ENCODE measurements around the gene HNRNPC.
A peak's percentile ranks its signal among the peaks of the same experiment; 100 is the strongest.
"Not testable (repeated sequence)": the region's sequence is repeated elsewhere in the genome, so short reads cannot be mapped to it uniquely, and the experiment has no call there.

The HNRNPC gene

GRCh38 chr14:21269252-21270046, at the start of gene HNRNPC:
TSS of gene HNRNPC (minus strand) at chr14:21269442. CDS start at chr14:21234193, 35,249 bp downstream.
- H3K4me3 ChIP-seq (ENCODE audit: low read depth, low read length): peak within 1 kb of the TSS; percentile 99

- no peak overlapping the region for H3K4me3 ChIP-seq (ENCODE audit: low read depth, low read length)
Measured at GRCh38 chr14:21317398-21317797, 48.2 kb upstream of the HNRNPC start.

GRCh38 chr14:21313512-21313911, 44.3 kb upstream of the HNRNPC start:
- H3K4me3 ChIP-seq (ENCODE audit: low read depth, low read length): no peak overlapping the region

- no peak overlapping the region for H3K4me3 ChIP-seq (ENCODE audit: low read depth, low read length)
Measured at GRCh38 chr14:21311614-21312013, 42.4 kb upstream of the HNRNPC start.

GRCh38 chr14:21309956-21310355, 40.7 kb upstream of the HNRNPC start:
- H3K4me3 ChIP-seq (ENCODE audit: low read depth, low read length): no peak overlapping the region

GRCh38 chr14:21309238-21309636, 40.0 kb upstream of the HNRNPC start:
- peak overlapping the region; percentile 24 for H3K4me3 ChIP-seq (ENCODE audit: low read depth, low read length)

GRCh38 chr14:21308479-21309237, 39.4 kb upstream of the HNRNPC start:
- H3K4me3 ChIP-seq (ENCODE audit: low read depth, low read length): peak overlapping the region; percentile 67

GRCh38 chr14:21308132-21308478, 38.9 kb upstream of the HNRNPC start:
- H3K4me3 ChIP-seq (ENCODE audit: low read depth, low read length): peak overlapping the region; percentile 67

GRCh38 chr14:21307637-21308036, 38.4 kb upstream of the HNRNPC start:
- H3K4me3 ChIP-seq (ENCODE audit: low read depth, low read length): no peak overlapping the region

GRCh38 chr14:21302836-21303140, 33.5 kb upstream of the HNRNPC start:
- H3K4me3 ChIP-seq (ENCODE audit: low read depth, low read length): not testable (repeated sequence)

- H3K4me3 ChIP-seq (ENCODE audit: low read depth, low read length): no peak overlapping the region
Measured at GRCh38 chr14:21302013-21302835, 33.0 kb upstream of the HNRNPC start.

GRCh38 chr14:21300892-21301291, 31.6 kb upstream of the HNRNPC start:
- H3K4me3 ChIP-seq (ENCODE audit: low read depth, low read length): peak overlapping the region; percentile 25

GRCh38 chr14:21299562-21300130, 30.4 kb upstream of the HNRNPC start:
- no peak overlapping the region for H3K4me3 ChIP-seq (ENCODE audit: low read depth, low read length)

GRCh38 chr14:21298358-21298757, 29.1 kb upstream of the HNRNPC start:
- no peak overlapping the region for H3K4me3 ChIP-seq (ENCODE audit: low read depth, low read length)

- H3K4me3 ChIP-seq (ENCODE audit: low read depth, low read length): not testable (repeated sequence)
Measured at GRCh38 chr14:21294026-21294425, 24.8 kb upstream of the HNRNPC start.

- no peak overlapping the region for H3K4me3 ChIP-seq (ENCODE audit: low read depth, low read length)
Measured at GRCh38 chr14:21287168-21287567, 17.9 kb upstream of the HNRNPC start.

- not testable (repeated sequence) for H3K4me3 ChIP-seq (ENCODE audit: low read depth, low read length)
Measured at GRCh38 chr14:21286516-21286915, 17.3 kb upstream of the HNRNPC start.

GRCh38 chr14:21281917-21282316, 12.7 kb upstream of the HNRNPC start:
- H3K4me3 ChIP-seq (ENCODE audit: low read depth, low read length): not testable (repeated sequence)

GRCh38 chr14:21279783-21280182, 10.5 kb upstream of the HNRNPC start, which contains the start of gene RPGRIP1:
TSS of gene RPGRIP1 (plus strand) at chr14:21280083. CDS start at chr14:21287977, 7,894 bp downstream.
- H3K4me3 ChIP-seq (ENCODE audit: low read depth, low read length): no peak within 1 kb of the TSS

- no peak overlapping the region for H3K4me3 ChIP-seq (ENCODE audit: low read depth, low read length)
Measured at GRCh38 chr14:21278632-21279031, 9.4 kb upstream of the HNRNPC start.

GRCh38 chr14:21275261-21275858, 6.1 kb upstream of the HNRNPC start:
- H3K4me3 ChIP-seq (ENCODE audit: low read depth, low read length): no peak overlapping the region

All from iPS-11a (cell line).